T-helper 1 cell treated with Interleukin-12 subunit alpha and Interleukin-12 subunit beta and Interleukin-4 antibody, amounts not matched to agents 30 ng/mL and 1 ng/mL, for 36 hours (primary cell): ENCODE measurements around the gene CADPS2. TPM values are rescaled to one million over a fixed set of nuclear protein-coding genes. Genes with fewer than 3 reads are reported as not detected.

Experiments
- intact Hi-C: fragments of 100-400 bp; cut with micrococcal nuclease; formaldehyde crosslinking; loops from one replicate; pipeline ENCODE4 v1.15.1; 2024
- total RNA-seq: library from RNA; stranded (reverse); gene quantifications from 2 replicates; pipeline ENCODE4 v1.2.3, GENCODE V29; 2022

Gene CADPS2
- total RNA-seq, 1 donor from 2014 or later, result not detected

- intact Hi-C loops, result no loop called here
Observed at GRCh38 chr7:122463631-122464030, 422.6 kb downstream of the CADPS2 start.

- intact Hi-C loops, result no loop called here
Observed at GRCh38 chr7:122460936-122461335, 425.3 kb downstream of the CADPS2 start.

GRCh38 chr7:122457969-122458368 lies 428.3 kb downstream of the CADPS2 start:
- intact Hi-C loops, result no loop called here

DNA sequence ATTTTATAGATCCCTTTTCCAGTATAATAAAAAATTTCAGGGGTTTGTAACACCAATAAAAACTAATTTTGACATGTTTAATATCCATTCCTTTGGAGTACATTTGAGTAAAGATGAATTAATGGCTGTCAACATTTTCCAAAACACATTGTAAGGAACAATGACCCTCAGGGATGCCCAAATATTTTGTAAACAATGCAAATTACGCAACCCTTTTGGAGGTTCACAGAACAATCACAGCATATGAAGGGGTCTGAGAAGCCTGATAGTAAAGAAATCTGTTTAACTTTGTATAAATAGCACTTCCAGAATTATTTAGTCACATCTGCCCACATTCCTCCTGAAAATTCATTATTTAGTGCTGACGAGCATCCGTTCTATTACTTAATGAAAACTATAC lies 428.9 kb downstream of the CADPS2 start:
- intact Hi-C loops, result no loop called here

- intact Hi-C loops, result no loop called here
Observed at GRCh38 chr7:122454776-122455507, 431.3 kb downstream of the CADPS2 start.

DNA sequence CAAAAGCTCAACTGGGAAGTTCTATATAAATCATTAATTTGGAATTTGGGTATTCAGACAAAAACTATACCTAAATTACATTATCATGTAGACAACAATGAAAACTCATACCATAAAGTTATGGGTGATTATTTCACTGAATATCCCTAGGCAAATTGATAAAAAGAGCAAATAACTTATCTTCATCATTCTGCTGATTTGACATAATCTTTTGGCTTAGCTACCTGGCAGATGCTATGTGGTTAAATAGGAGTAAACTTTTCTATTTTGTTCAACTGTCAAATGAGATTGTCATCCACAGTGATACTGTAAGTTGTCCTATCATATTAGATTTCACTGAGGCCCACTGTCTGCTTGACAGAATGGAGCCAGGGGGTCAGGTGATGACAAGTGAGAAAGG lies 432.8 kb downstream of the CADPS2 start:
- intact Hi-C loops, result no loop called here

- intact Hi-C loops, result no loop called here
Observed at GRCh38 chr7:122448893-122449589, 437.2 kb downstream of the CADPS2 start.

DNA sequence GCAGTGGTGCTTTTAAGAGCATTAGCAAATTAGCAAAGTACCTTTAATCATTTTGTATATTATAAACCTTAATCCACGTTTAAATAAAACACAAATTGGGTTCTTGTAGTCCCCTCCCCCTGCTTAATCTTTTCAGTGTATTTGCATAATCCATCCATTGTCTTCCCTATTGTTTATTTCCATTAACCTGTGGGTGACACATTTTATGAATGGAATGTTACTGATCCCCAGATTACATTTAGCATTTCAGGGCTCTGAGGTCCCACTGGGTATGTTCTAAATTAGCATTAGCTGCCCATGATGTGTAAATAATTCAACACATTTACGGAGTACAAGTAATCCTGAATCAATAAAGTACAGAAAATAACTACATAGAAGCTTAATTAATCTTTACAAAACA lies 443.3 kb downstream of the CADPS2 start:
- intact Hi-C loops, result no loop called here

GRCh38 chr7:122438492-122438891 lies 447.8 kb downstream of the CADPS2 start:
- intact Hi-C loops, result no loop called here

DNA sequence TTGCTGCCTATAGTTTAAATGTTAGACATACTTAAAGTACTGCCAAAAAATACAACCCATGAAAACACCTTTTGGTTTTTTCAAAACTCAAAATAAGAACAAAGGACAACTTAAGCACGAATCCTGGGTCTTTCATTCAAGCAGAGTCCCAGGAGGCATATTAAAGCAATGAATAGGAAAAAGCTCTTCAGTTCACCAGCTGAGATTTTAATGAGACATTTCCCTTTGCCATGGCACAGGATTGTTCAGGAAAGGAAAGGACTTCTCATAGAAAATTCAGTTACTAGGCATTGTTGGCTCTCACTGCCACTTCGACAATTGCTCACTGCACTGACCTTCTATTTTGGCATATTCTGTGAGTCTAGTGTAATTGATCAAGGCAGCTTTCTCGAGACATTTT lies 448.3 kb downstream of the CADPS2 start:
- intact Hi-C loops, result no loop called here

- intact Hi-C loops, result no loop called here
Observed at GRCh38 chr7:122433765-122434164, 452.5 kb downstream of the CADPS2 start.

DNA sequence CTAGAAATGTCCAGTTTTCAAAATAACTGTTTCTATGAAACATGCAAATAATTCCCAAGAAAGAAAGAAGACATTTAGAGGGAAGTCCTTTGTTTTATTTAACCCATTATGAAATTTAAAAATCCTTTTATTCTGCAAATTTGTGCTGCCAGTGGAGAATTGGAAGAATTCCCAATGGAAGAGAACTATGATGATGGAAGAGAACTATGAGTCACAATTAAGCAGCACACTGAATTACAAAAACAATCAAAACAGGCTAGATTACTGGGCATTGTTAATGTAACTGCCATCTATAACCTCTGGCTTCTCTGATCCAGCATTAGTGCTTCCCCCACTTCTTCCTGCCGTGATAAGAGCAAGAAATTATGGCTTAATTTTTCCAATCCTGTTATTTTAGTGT lies 455.6 kb downstream of the CADPS2 start:
- intact Hi-C loops, result no loop called here

GRCh38 chr7:122429926-122430325 lies 456.3 kb downstream of the CADPS2 start:
- intact Hi-C loops, result no loop called here

GRCh38 chr7:122425731-122426130 lies 460.5 kb downstream of the CADPS2 start:
- intact Hi-C loops, result no loop called here

DNA sequence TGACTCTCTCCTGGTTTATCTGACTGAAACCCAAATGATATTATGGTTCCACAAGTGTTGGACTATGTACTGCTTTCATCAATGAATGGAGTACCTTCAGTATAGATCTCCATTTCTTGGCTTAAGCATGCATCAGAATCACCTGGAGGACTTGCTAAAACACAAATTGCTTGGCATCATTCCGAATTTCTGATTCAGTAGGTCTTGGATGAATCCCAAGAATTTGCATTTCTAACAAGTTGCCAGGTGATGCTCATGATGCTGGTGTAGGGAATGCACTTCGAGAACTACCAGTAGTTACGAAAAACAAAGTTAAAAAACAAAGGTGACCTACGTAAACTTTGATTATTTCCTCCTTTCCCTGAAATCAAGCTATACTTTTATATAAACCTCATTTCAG lies 462.7 kb downstream of the CADPS2 start:
- intact Hi-C loops, result no loop called here

GRCh38 chr7:122416336-122416735 lies 469.9 kb downstream of the CADPS2 start:
- intact Hi-C loops, result no loop called here

- intact Hi-C loops, result no loop called here
Observed at GRCh38 chr7:122415510-122415909, 470.8 kb downstream of the CADPS2 start.

DNA sequence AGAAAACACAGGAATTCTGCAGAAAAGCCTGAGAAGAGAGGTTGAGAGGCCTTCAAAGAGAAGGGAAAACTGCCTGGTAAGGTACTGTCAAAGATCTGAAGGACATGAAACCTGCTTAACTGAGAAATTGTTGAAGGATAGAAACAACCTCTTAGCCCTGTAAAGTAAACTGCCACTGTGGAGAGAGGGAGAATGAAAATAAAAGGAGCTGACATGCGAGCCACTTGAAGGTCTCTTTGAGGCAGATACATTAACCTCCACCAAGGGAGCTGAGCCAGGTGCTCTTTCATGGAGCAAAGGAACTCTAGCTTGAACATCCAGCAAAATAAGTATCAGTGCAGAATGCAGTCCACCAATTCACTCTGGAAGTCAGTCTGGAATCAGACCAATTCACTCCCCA lies 472.9 kb downstream of the CADPS2 start:
- intact Hi-C loops, result no loop called here

DNA sequence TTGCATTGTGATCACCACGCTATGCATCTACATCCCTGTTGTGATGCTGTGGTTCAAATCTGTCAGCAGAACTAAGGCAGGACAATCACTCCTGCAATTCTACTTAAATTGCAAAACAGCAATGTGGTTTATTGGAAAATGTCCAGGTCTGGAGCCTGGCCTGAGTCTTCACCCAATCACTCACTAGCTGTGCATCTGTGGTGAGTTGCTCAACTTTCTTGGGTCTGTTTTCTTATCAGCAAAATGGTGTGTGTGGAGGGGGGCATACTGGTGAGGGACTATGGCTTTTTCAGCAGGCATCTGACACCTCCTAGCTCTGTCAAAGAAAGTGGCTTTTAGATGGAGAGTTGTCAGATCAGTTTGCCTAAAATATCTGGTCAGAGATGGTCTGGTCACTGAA lies 473.4 kb downstream of the CADPS2 start:
- intact Hi-C loops, result no loop called here

- intact Hi-C loops, result no loop called here
Observed at GRCh38 chr7:122412441-122412840, 473.8 kb downstream of the CADPS2 start.

- intact Hi-C loops, result no loop called here
Observed at GRCh38 chr7:122407195-122407594, 479.1 kb downstream of the CADPS2 start.

DNA sequence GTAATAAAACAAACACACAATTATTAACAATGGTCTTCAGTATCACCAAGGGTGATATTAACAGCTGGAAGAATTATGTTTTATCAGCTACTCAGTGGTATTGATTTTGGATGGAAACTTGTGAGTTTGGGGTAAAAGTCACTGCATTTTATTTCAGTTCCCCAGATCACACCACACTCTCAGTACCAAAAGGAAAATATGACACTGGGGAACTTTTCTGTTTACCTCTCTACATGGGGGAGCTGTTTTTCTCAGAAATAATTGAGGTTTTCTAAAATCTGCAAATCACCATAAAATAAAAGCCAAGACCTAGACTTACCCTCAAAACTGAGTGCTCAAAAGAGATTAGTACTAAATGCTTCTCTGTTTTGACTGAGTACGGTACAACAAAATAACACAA lies 483.1 kb downstream of the CADPS2 start:
- intact Hi-C loops, result no loop called here

GRCh38 chr7:122402235-122402634 lies 484.0 kb downstream of the CADPS2 start:
- intact Hi-C loops, result no loop called here
